Lower leg skin (tissue), 3 donors: ENCODE data around the gene CDK5.

Source experiments
- CTCF ChIP-seq, 3 donors: fragments of 450-650 bp; IDR thresholded peaks; one replicate each; pipeline ENCODE4 v1.5.1; 2016; ENCODE audit warnings: antibody characterized with exemption in 3 of 3, mild to moderate bottlenecking in 3 of 3, moderate library complexity in 2 of 3
- POLR2A ChIP-seq, 2 donors: fragments of 450-650 bp; IDR thresholded peaks; one replicate each; pipeline ENCODE4 v1.6.1; 2016 to 2017; ENCODE audit warnings: antibody characterized with exemption in 2 of 2, mild to moderate bottlenecking in 1 of 2, moderate library complexity in 1 of 2

GRCh38 chr7:151061213-151062110 lies 3.8 kb upstream of the CDK5 start:
- TF ChIP-seq CTCF (IDR thresholded peaks at IDR 0.05) (no peak), POLR2A (IDR thresholded peaks at IDR 0.05) (no peak)
